Neural cell (in vitro differentiated cells): ENCODE results near the gene SHQ1.

Source experiments
- CTCF ChIP-seq: fragments of 450-650 bp; IDR thresholded peaks from 2 replicates; pipeline ENCODE4 v1.5.1; 2014; ENCODE audit warnings: antibody characterized with exemption, mild to moderate bottlenecking, moderate library complexity; ENCODE audit not compliant: poor library complexity, severe bottlenecking
- EP300 ChIP-seq: fragments of 450-650 bp; conservative IDR thresholded peaks from 2 replicates; pipeline ENCODE4 v1.6.1; 2014; ENCODE audit warnings: antibody characterized with exemption, mild to moderate bottlenecking, moderate library complexity; ENCODE audit not compliant: poor library complexity, severe bottlenecking
- EZH2 ChIP-seq: fragments of 200-600, 300-800 bp; shearing (Covaris generic), sonication (generic); IDR thresholded peaks from 2 replicates; pipeline ENCODE4 v1.6.1; 2014; ENCODE audit warnings: antibody characterized with exemption, low read length, borderline replicate concordance, mild to moderate bottlenecking; ENCODE audit not compliant: insufficient read depth, poor library complexity, severe bottlenecking
- MXI1 ChIP-seq: fragments of 450-650 bp; conservative IDR thresholded peaks from 2 replicates; pipeline ENCODE4 v1.6.1; 2014; ENCODE audit warnings: antibody characterized with exemption, mild to moderate bottlenecking; ENCODE audit not compliant: poor library complexity, severe bottlenecking
- POLR2AphosphoS5 ChIP-seq: IDR thresholded peaks from 2 replicates; pipeline ENCODE4 v1.6.1; 2012
- RAD21 ChIP-seq: fragments of 450-650 bp; conservative IDR thresholded peaks from 2 replicates; pipeline ENCODE4 v1.6.1; 2014; ENCODE audit warnings: antibody characterized with exemption, mild to moderate bottlenecking, moderate library complexity
- REST ChIP-seq: IDR thresholded peaks from 2 replicates; pipeline ENCODE4 v1.6.1; 2012; ENCODE audit warnings: borderline replicate concordance
- SMC3 ChIP-seq: fragments of 450-650 bp; conservative IDR thresholded peaks from 2 replicates; pipeline ENCODE4 v1.6.1; 2014; ENCODE audit warnings: antibody characterized with exemption, mild to moderate bottlenecking, moderate library complexity; ENCODE audit not compliant: poor library complexity
- TAF1 ChIP-seq: IDR thresholded peaks from 2 replicates; pipeline ENCODE4 v1.6.1; 2012; ENCODE audit warnings: low read depth

GRCh38 chr3:72798552-72799195 is 49.6 kb downstream of the SHQ1 start:
- TF ChIP-seq TAF1 = no peak
- no peak for TF ChIP-seq CTCF
- no peak for TF ChIP-seq RAD21
- TF ChIP-seq MXI1 = no peak
- no peak for TF ChIP-seq POLR2AphosphoS5
- no peak for TF ChIP-seq SMC3
- TF ChIP-seq REST = no peak
- no peak for TF ChIP-seq EP300
- TF ChIP-seq EZH2 = no peak
